ENCODE data around the gene HELZ2. TPM values are rescaled to one million over a fixed set of nuclear protein-coding genes. Genes with fewer than 3 reads are reported as not detected.

HELZ2 gene
- polyA plus RNA-seq, 4 donors, result 10.8 to 17.0 (median 13.8) TPM

- DNase-seq (ENCODE audit: low read depth in 4 of 4, low spot score in 2 of 4), result no peak
Measured at GRCh38 chr20:63597651-63598478, 23.8 kb upstream of the HELZ2 start.

- DNase-seq (ENCODE audit: low read depth in 4 of 4, low spot score in 2 of 4), result no peak
Measured at GRCh38 chr20:63596423-63596822, 22.4 kb upstream of the HELZ2 start.

- no peak for DNase-seq (ENCODE audit: low read depth in 4 of 4, low spot score in 2 of 4)
Measured at GRCh38 chr20:63595416-63596127, 21.5 kb upstream of the HELZ2 start.

- no peak for DNase-seq (ENCODE audit: low read depth in 4 of 4, low spot score in 2 of 4)
Measured at GRCh38 chr20:63594043-63594561, 20.1 kb upstream of the HELZ2 start.

GRCh38 chr20:63592661-63593060 is 18.6 kb upstream of the HELZ2 start:
- no peak for DNase-seq (ENCODE audit: low read depth in 4 of 4, low spot score in 2 of 4)

- DNase-seq (ENCODE audit: low read depth in 4 of 4, low spot score in 2 of 4), result no peak
Measured at GRCh38 chr20:63591786-63592355, 17.8 kb upstream of the HELZ2 start.

- no peak for DNase-seq (ENCODE audit: low read depth in 4 of 4, low spot score in 2 of 4)
Measured at GRCh38 chr20:63591147-63591533, 17.1 kb upstream of the HELZ2 start.

GRCh38 chr20:63590218-63591146 is 16.4 kb upstream of the HELZ2 start:
- DNase-seq (ENCODE audit: low read depth in 4 of 4, low spot score in 2 of 4), result no peak

- no peak for DNase-seq (ENCODE audit: low read depth in 4 of 4, low spot score in 2 of 4)
Measured at GRCh38 chr20:63589261-63590217, 15.5 kb upstream of the HELZ2 start.

GRCh38 chr20:63588641-63589041 is 14.6 kb upstream of the HELZ2 start:
- no peak for DNase-seq (ENCODE audit: low read depth in 4 of 4, low spot score in 2 of 4)

- no peak for DNase-seq (ENCODE audit: low read depth in 4 of 4, low spot score in 2 of 4)
Measured at GRCh38 chr20:63587776-63588591, 13.9 kb upstream of the HELZ2 start.

GRCh38 chr20:63587256-63587655 is 13.2 kb upstream of the HELZ2 start:
- no peak for DNase-seq (ENCODE audit: low read depth in 4 of 4, low spot score in 2 of 4)

GRCh38 chr20:63586797-63587196 is 12.8 kb upstream of the HELZ2 start:
- DNase-seq (ENCODE audit: low read depth in 4 of 4, low spot score in 2 of 4), result no peak

- DNase-seq (ENCODE audit: low read depth in 4 of 4, low spot score in 2 of 4), result no peak
Measured at GRCh38 chr20:63585616-63586565, 11.9 kb upstream of the HELZ2 start.

GRCh38 chr20:63582382-63583063 is 8.5 kb upstream of the HELZ2 start:
- no peak for DNase-seq (ENCODE audit: low read depth in 4 of 4, low spot score in 2 of 4)

GRCh38 chr20:63580796-63581461 is 6.9 kb upstream of the HELZ2 start:
- DNase-seq (ENCODE audit: low read depth in 4 of 4, low spot score in 2 of 4), result peak in 1 of 4 donors; percentile 33
